WTC11 (cell line): ENCODE data around the gene XRCC1. TPM values are rescaled to one million over a fixed set of nuclear protein-coding genes. Genes with fewer than 3 reads are reported as not detected.

Experiments used
- ATF3 ChIP-seq: sonication (generic); formaldehyde crosslinking; conservative IDR thresholded peaks from 2 replicates; pipeline ENCODE4 v1.8.1; 2022; ENCODE audit warnings: mild to moderate bottlenecking, missing genetic modification reagents
- ATF6 ChIP-seq: sonication (generic); formaldehyde crosslinking; IDR thresholded peaks from 2 replicates; pipeline ENCODE4 v1.8.1; 2023; ENCODE audit warnings: mild to moderate bottlenecking, missing genetic modification reagents
- CREB1 ChIP-seq: sonication (generic); formaldehyde crosslinking; IDR thresholded peaks from 2 replicates; pipeline ENCODE4 v1.8.0; 2023; ENCODE audit warnings: mild to moderate bottlenecking, missing genetic modification reagents
- CTCF ChIP-seq: fragments of 200-600 bp; IDR thresholded peaks from 2 replicates; pipeline ENCODE4 v1.8.0; 2022; ENCODE audit warnings: antibody characterized with exemption
- ETV6 ChIP-seq: sonication (generic); formaldehyde crosslinking; IDR thresholded peaks from 2 replicates; pipeline ENCODE4 v1.8.1; 2022; ENCODE audit warnings: mild to moderate bottlenecking, missing genetic modification reagents
- GTF2I ChIP-seq: fragments of 250-450 bp; sonication (Bioruptor Pico); conservative IDR thresholded peaks from 2 replicates; pipeline ENCODE4 v1.4.0; 2021; ENCODE audit warnings: mild to moderate bottlenecking
- HMGA2 ChIP-seq: fragments of 250-450 bp; sonication (Bioruptor Pico); IDR thresholded peaks from 2 replicates; pipeline ENCODE4 v1.4.0; 2021; ENCODE audit warnings: mild to moderate bottlenecking, moderate library complexity
- IRF2 ChIP-seq: sonication (generic); formaldehyde crosslinking; IDR thresholded peaks from 2 replicates; pipeline ENCODE4 v1.8.0; 2022; ENCODE audit warnings: low read depth, missing genetic modification reagents, borderline replicate concordance
- JAZF1 ChIP-seq: fragments of 250-450 bp; sonication (Bioruptor Pico); IDR thresholded peaks from 2 replicates; pipeline ENCODE4 v1.9.0; 2021; ENCODE audit warnings: moderate library complexity, mild to moderate bottlenecking, inconsistent platforms
- KAT7 ChIP-seq: sonication (generic); formaldehyde crosslinking; IDR thresholded peaks from 2 replicates; pipeline ENCODE4 v1.8.1; 2023; ENCODE audit warnings: missing genetic modification reagents, mild to moderate bottlenecking, borderline replicate concordance
- MYBL2 ChIP-seq: sonication (generic); formaldehyde crosslinking; IDR thresholded peaks from 2 replicates; pipeline ENCODE4 v1.8.1; 2023; ENCODE audit warnings: mild to moderate bottlenecking, moderate library complexity, missing genetic modification reagents
- NFATC4 ChIP-seq: fragments of 250-450 bp; sonication (Bioruptor Pico); IDR thresholded peaks from 2 replicates; pipeline ENCODE4 v1.9.0; 2021; ENCODE audit warnings: mild to moderate bottlenecking
- NR2C2 ChIP-seq: sonication (generic); formaldehyde crosslinking; IDR thresholded peaks from 2 replicates; pipeline ENCODE4 v1.8.0; 2022; ENCODE audit warnings: mild to moderate bottlenecking, missing genetic modification reagents
- SMAD3 ChIP-seq: sonication (generic); formaldehyde crosslinking; IDR thresholded peaks from 2 replicates; pipeline ENCODE4 v1.8.0; 2022; ENCODE audit warnings: missing genetic modification reagents, mild to moderate bottlenecking, borderline replicate concordance
- TEAD1 ChIP-seq: sonication (generic); formaldehyde crosslinking; IDR thresholded peaks from 2 replicates; pipeline ENCODE4 v1.8.0; 2022; ENCODE audit warnings: mild to moderate bottlenecking, missing genetic modification reagents
- ZBTB21 ChIP-seq: sonication (generic); formaldehyde crosslinking; IDR thresholded peaks from 2 replicates; pipeline ENCODE4 v1.8.1; 2023; ENCODE audit warnings: mild to moderate bottlenecking, missing genetic modification reagents, borderline replicate concordance
- ZMAT4 ChIP-seq: fragments of 250-450 bp; sonication (Bioruptor Pico); IDR thresholded peaks from 2 replicates; pipeline ENCODE4 v1.9.0; 2021; ENCODE audit warnings: mild to moderate bottlenecking
- ZNF121 ChIP-seq: sonication (generic); formaldehyde crosslinking; IDR thresholded peaks from 2 replicates; pipeline ENCODE4 v1.8.0; 2023; ENCODE audit warnings: missing genetic modification reagents
- ZNF263 ChIP-seq: sonication (generic); formaldehyde crosslinking; IDR thresholded peaks from 2 replicates; pipeline ENCODE4 v1.8.1; 2022; ENCODE audit warnings: low read depth, mild to moderate bottlenecking, moderate library complexity, missing genetic modification reagents
- ZNF396 ChIP-seq: fragments of 250-450 bp; sonication (Bioruptor Pico); IDR thresholded peaks from 2 replicates; pipeline ENCODE4 v1.8.0; 2021; ENCODE audit warnings: mild to moderate bottlenecking, moderate library complexity, borderline replicate concordance
- ZNF532 ChIP-seq: fragments of 250-450 bp; sonication (Bioruptor Pico); IDR thresholded peaks from 2 replicates; pipeline ENCODE4 v1.9.0; 2021; ENCODE audit warnings: mild to moderate bottlenecking, borderline replicate concordance
- total RNA-seq: library from RNA; stranded (reverse); gene quantifications from 3 replicates; pipeline ENCODE4 v1.2.3, GENCODE V29; 2021
- TF ChIP-seq, protein P1 (sequence below): sonication (generic); formaldehyde crosslinking; IDR thresholded peaks from 2 replicates; pipeline ENCODE4 v1.8.1; 2023; ENCODE audit warnings: mild to moderate bottlenecking, missing genetic modification reagents
- TF ChIP-seq, protein P2 (sequence below): sonication (generic); formaldehyde crosslinking; IDR thresholded peaks from 2 replicates; pipeline ENCODE4 v1.8.1; 2022; ENCODE audit warnings: mild to moderate bottlenecking, moderate library complexity, missing genetic modification reagents
- TF ChIP-seq, protein P3 (sequence below): sonication (generic); formaldehyde crosslinking; IDR thresholded peaks from 2 replicates; pipeline ENCODE4 v1.8.1; 2023; ENCODE audit warnings: mild to moderate bottlenecking, missing genetic modification reagents, moderate library complexity

The XRCC1 gene
- total RNA-seq, 1 experiment from 2014 or later = 48.3 TPM

DNA sequence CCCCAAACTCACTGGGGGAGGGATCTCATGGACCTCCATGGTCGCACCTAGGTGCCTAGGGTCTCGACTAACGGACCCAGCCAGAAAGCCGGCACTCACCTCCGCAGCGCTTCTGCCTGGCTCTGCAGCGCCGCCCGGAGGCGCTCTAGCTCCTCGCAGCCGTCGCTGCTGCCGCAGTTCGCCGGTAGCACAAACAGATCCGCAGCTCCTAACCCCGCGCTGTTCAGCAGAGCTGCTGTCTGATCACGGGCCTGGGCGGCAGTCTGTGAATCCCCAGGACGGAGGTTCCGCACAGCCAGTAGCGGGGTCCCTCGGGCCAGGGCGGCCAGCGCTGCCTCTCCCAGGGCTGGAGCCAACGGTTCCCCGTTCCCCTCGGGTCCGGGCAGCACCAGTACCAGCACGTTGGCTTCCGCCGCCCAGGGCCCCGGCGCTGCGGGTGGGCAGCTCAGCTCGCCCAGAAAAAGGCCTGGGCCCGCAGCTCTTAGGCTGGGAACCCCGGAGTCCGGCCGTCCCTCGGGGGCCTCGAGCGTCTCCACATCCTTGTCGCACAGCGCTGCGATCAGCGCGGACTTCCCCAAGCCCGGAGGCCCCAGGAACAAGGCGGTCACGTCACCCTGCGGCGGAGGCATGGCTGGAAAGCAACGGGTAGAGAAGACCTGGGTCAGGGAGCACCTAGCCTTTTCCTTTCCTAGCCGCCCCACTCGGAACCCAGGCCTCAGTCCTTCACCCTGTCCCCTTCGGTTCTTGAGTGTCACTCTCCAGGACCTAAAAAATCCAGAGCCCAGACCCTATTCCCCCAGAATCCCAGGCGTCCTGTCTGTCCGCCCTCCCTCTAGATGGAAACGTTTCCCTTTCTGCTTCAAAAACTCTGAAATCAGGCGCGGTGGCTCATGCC lies 19.6 kb upstream of the XRCC1 start (continued):
- TF ChIP-seq ZNF263 (no peak), MYBL2 (CRISPR knock-in tag) (0 out of 2 replicates have a peak, but pooled peaks have one; percentile 42), NR2C2 (no peak), ATF3 (CRISPR knock-in tag) (no peak), GTF2I (CRISPR knock-in tag) (no peak), ZNF532 (no peak), NFATC4 (CRISPR knock-in tag) (no peak), ZBTB21 (CRISPR knock-in tag) (no peak), IRF2 (no peak), JAZF1 (CRISPR knock-in tag) (no peak), ZMAT4 (CRISPR knock-in tag) (no peak), ZNF396 (no peak), ZNF121 (CRISPR knock-in tag) (peak; percentile 94), ATF6 (no peak), CTCF (peak; percentile 70), ETV6 (CRISPR knock-in tag) (peak; percentile 52; the same call in 1 of the 2 replicates), CREB1 (CRISPR knock-in tag) (no peak), KAT7 (CRISPR knock-in tag) (peak; percentile 78), HMGA2 (no peak), SMAD3 (CRISPR knock-in tag) (no peak), TEAD1 (CRISPR knock-in tag) (no peak)
- TF ChIP-seq, protein P1, sequence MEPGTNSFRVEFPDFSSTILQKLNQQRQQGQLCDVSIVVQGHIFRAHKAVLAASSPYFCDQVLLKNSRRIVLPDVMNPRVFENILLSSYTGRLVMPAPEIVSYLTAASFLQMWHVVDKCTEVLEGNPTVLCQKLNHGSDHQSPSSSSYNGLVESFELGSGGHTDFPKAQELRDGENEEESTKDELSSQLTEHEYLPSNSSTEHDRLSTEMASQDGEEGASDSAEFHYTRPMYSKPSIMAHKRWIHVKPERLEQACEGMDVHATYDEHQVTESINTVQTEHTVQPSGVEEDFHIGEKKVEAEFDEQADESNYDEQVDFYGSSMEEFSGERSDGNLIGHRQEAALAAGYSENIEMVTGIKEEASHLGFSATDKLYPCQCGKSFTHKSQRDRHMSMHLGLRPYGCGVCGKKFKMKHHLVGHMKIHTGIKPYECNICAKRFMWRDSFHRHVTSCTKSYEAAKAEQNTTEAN (CRISPR knock-in tag) = no peak
- TF ChIP-seq, protein P2, sequence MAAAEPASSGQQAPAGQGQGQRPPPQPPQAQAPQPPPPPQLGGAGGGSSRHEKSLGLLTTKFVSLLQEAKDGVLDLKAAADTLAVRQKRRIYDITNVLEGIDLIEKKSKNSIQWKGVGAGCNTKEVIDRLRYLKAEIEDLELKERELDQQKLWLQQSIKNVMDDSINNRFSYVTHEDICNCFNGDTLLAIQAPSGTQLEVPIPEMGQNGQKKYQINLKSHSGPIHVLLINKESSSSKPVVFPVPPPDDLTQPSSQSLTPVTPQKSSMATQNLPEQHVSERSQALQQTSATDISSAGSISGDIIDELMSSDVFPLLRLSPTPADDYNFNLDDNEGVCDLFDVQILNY (CRISPR knock-in tag) = 0 out of 2 replicates have a peak, but pooled peaks have one; percentile 30
- TF ChIP-seq, protein P3, sequence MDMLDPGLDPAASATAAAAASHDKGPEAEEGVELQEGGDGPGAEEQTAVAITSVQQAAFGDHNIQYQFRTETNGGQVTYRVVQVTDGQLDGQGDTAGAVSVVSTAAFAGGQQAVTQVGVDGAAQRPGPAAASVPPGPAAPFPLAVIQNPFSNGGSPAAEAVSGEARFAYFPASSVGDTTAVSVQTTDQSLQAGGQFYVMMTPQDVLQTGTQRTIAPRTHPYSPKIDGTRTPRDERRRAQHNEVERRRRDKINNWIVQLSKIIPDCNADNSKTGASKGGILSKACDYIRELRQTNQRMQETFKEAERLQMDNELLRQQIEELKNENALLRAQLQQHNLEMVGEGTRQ (CRISPR knock-in tag) = no peak
